Measurements from ENCODE around the gene SGO2. TPM values are rescaled to one million over a fixed set of nuclear protein-coding genes. Genes with fewer than 3 reads are reported as not detected.

Gene SGO2
- total RNA-seq, 1 donor from 2014 or later = 3.3 TPM

DNA sequence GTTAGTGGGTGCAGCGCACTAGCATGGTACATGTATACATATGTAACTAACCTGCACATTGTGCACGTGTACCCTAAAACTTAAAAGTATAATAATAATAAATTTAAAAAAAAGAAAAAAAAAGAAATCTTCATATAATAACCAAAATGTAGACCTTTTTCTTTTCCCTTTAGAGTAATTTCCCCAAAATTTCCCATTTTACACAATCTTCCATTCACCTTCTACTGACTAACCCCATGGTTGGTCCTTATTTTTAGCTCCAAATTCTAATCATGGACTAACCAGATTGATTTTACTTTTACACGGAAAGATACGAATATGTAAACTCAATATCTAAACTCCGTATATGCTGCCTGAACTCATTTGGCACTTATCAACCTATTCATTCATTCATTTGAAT, 23.8 kb upstream of the SGO2 start:
- POLR2A ChIA-PET = no interaction called here
- ATAC-seq (ENCODE audit: low read depth) = no peak

DNA sequence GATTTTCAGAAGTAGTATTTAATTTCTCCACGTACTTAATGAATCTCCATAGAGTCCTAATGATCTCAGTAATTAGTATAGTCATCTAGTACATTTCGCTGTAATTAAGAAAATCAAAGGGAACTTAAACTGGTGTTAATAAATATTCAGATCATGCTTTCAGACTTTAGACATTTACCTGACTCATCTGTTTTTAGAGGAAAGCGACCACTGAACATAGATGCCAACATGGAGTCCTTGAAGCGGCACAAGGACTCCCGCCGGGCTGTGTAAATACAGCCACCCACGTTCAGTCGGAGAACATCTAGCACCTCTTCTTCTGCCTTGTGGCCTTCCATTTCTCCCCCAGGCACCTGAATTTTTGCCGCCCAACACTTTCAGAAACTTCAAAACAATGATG, 19.3 kb upstream of the SGO2 start:
- peaks cover 27% of the 10 kb centered on the region for H3K4me1 Mint-ChIP-seq
- POLR2A ChIA-PET = no interaction called here
- CTCF ChIA-PET = no interaction called here
- H3K27ac Mint-ChIP-seq = no peak overlapping the region
- H3K4me3 Mint-ChIP-seq = no peak overlapping the region
- no peak for DNase-seq
- no peaks in the 10 kb centered on the region for H3K27me3 Mint-ChIP-seq
- peaks cover 35% of the 10 kb centered on the region for H3K36me3 Mint-ChIP-seq (ENCODE audit: low read depth)
- no peak for ATAC-seq (ENCODE audit: low read depth)
- TF ChIP-seq, protein P1, sequence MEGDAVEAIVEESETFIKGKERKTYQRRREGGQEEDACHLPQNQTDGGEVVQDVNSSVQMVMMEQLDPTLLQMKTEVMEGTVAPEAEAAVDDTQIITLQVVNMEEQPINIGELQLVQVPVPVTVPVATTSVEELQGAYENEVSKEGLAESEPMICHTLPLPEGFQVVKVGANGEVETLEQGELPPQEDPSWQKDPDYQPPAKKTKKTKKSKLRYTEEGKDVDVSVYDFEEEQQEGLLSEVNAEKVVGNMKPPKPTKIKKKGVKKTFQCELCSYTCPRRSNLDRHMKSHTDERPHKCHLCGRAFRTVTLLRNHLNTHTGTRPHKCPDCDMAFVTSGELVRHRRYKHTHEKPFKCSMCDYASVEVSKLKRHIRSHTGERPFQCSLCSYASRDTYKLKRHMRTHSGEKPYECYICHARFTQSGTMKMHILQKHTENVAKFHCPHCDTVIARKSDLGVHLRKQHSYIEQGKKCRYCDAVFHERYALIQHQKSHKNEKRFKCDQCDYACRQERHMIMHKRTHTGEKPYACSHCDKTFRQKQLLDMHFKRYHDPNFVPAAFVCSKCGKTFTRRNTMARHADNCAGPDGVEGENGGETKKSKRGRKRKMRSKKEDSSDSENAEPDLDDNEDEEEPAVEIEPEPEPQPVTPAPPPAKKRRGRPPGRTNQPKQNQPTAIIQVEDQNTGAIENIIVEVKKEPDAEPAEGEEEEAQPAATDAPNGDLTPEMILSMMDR (IDR thresholded peaks at IDR 0.05) = no peak
- H3K9me3 Mint-ChIP-seq = no peaks in the 10 kb centered on the region
- intact Hi-C loops (cut with micrococcal nuclease) = loop anchor here (5.0 kb wide), 1 partner anchor 306 kb away; the partner anchor contains the start of gene BZW1

More for the DNA sequence above, 23.8 kb upstream of the SGO2 start:
- CTCF ChIA-PET = no interaction called here
- peaks cover 9% of the 10 kb centered on the region for H3K4me1 Mint-ChIP-seq
- no peak for DNase-seq
- no peaks in the 10 kb centered on the region for H3K9me3 Mint-ChIP-seq
- no peak overlapping the region for H3K27ac Mint-ChIP-seq
- no peaks in the 10 kb centered on the region for H3K27me3 Mint-ChIP-seq
- TF ChIP-seq, protein P1 (IDR thresholded peaks at IDR 0.05) = no peak
- H3K36me3 Mint-ChIP-seq (ENCODE audit: low read depth) = peaks cover 54% of the 10 kb centered on the region
- no peak overlapping the region for H3K4me3 Mint-ChIP-seq
- intact Hi-C loops (cut with micrococcal nuclease) = no loop called here

DNA sequence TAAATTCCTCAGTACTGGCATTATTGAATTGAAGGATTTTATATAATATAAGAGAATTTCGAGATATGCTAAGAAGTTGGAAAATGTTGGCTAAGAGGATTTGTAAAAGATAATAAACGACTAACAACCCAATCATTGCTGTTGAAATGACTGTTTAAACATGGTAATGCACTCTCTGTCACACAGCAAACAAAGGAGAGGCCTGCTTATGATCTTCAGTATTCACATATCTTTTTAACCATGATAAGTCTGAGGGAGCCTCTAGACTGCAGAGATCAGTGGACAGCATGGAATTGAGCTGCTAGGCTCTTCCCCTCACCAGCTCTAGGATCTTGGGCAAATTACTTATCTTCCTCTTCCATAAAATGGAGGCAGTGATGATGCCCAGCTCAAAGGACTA, 18.8 kb upstream of the SGO2 start:
- peaks cover 32% of the 10 kb centered on the region for H3K36me3 Mint-ChIP-seq (ENCODE audit: low read depth)
- no peak overlapping the region for H3K27ac Mint-ChIP-seq
- DNase-seq (no peak), ATAC-seq (ENCODE audit: low read depth) (no peak)
- TF ChIP-seq, protein P1 (IDR thresholded peaks at IDR 0.05) = no peak
- no peak overlapping the region for H3K4me3 Mint-ChIP-seq
- intact Hi-C loops (cut with micrococcal nuclease) = loop anchor here (5.0 kb wide), 1 partner anchor 305 kb away; the partner anchor contains the start of gene BZW1
- POLR2A ChIA-PET = interaction anchor here (1.0 kb wide), 1 partner anchor 17 kb away, joined by 4 read pairs; no protein-coding TSS in a partner anchor
- H3K4me1 Mint-ChIP-seq = peaks cover 27% of the 10 kb centered on the region
- H3K27me3 Mint-ChIP-seq = no peaks in the 10 kb centered on the region
- CTCF ChIA-PET = interaction anchor here (1.2 kb wide), 1 partner anchor 18 kb away, joined by 3 read pairs; no protein-coding TSS in a partner anchor
- H3K9me3 Mint-ChIP-seq = no peaks in the 10 kb centered on the region

DNA sequence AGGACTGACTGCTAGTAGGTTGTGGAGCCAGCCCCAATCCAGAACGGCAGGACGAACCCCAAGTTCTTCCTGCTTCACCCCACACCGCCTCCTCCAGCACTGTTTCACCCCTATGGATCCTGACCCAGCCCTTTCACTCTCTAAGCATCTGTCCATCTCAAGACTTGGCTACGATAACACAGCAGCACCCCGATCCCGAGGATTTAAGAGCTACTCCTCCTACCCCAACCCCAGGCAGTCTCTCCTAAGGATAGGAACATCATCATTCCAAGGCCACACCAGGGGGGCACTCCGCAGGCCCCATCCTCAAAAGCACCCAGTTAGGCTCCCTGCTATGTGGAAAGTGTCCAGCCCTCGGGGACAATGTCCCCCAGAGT, 16.8 kb upstream of the SGO2 start:
- Mint-ChIP-seq H3K27ac (peak overlapping the region; percentile 88), H3K36me3 (ENCODE audit: low read depth) (peaks cover 18% of the 10 kb centered on the region), H3K9me3 (no peaks in the 10 kb centered on the region), H3K27me3 (no peaks in the 10 kb centered on the region), H3K4me1 (peaks cover 27% of the 10 kb centered on the region), H3K4me3 (peak overlapping the region; percentile 90)
- ChIA-PET POLR2A (interaction anchor here (1.1 to 2.5 kb wide), 6 partner anchors 13 to 554 kb away, joined by 4 to 21 read pairs (median 6); partner anchors contain the start of genes BZW1, CLK1, MAIP1 and SGO2), CTCF (interaction anchor here (0.6 to 2.9 kb wide), 5 partner anchors 13 to 60 kb away, joined by 3 to 14 read pairs (median 4); partner anchors contain the start of gene SGO2)
- intact Hi-C loops (cut with micrococcal nuclease) = loop anchor here (5.0 kb wide), 1 partner anchor 303 kb away; the partner anchor contains the start of gene BZW1
- DNase-seq (no peak), ATAC-seq (ENCODE audit: low read depth) (no peak)
- TF ChIP-seq, protein P1 (IDR thresholded peaks at IDR 0.05) = no peak

DNA sequence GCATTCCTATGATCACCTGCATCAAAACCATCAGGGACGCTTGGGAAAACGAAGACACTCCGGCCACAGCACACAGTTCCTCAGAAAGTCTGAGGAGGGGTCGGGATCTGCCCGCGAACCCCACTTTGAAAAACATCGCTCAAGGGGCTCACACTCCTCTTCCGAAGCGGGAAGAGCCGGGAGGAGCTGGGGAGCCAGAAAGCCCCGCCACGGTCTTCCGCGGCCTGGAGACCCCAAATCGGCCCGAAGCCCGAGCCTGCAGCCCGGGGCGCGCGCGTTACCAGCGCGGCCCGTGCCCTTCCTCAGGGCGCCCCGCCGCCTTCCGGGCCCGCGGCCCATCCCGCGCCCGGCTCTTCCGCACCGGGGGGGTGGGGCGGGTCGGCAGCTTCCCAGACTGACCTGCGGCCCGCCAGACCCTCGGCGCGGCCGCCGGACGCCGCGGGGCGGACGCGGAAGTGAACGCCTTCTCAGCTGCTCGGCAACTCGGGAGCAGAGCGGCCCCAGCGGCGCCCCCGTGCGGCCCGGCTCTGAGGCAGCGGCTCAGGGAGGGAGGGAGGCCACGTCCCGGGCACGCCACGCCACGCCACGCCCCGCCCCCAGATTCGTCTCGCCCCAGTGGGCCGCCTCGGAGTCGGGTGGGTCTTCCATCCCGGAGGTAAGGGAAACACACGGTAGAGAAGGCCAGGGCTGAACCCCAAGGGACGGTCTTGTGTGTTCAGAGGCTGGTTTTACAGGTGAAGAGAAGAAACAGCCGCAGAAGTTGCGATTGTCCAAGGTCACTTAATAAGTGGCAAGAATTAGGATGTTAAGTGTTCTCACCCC, 16.2 kb upstream of the SGO2 start, which contains the start of gene KCTD18:
Gene KCTD18, minus strand, starts transcription at position 457 of the 822 bp plus-strand sequence. CDS start 3,052 bp downstream, outside the sequence.
- no peaks in the 10 kb centered on the region for H3K9me3 Mint-ChIP-seq
- peaks cover 27% of the 10 kb centered on the region for H3K4me1 Mint-ChIP-seq
- intact Hi-C loops (cut with micrococcal nuclease) = loop anchor here (1.0 to 5.0 kb wide), 5 partner anchors 16 to 658 kb away; partner anchors contain the start of genes BZW1, C2orf69, FTCDNL1 and SGO2
- H3K4me3 Mint-ChIP-seq = peak within 1 kb of the TSS; percentile 90
- peak; percentile 99 for ATAC-seq (ENCODE audit: low read depth)
- peak within 1 kb of the TSS; percentile 88 for H3K27ac Mint-ChIP-seq
- H3K36me3 Mint-ChIP-seq (ENCODE audit: low read depth) = peaks cover 14% of the 10 kb centered on the region
- peaks cover 2% of the 10 kb centered on the region for H3K27me3 Mint-ChIP-seq
- TF ChIP-seq, protein P1 (IDR thresholded peaks at IDR 0.05) = peak; percentile 62
- CTCF ChIA-PET = interaction anchor here (0.6 to 2.9 kb wide), 5 partner anchors 12 to 61 kb away, joined by 3 to 14 read pairs (median 4); partner anchors contain the start of gene SGO2
- POLR2A ChIA-PET = interaction anchor here (1.1 to 2.5 kb wide), 6 partner anchors 12 to 555 kb away, joined by 4 to 21 read pairs (median 6); partner anchors contain the start of genes BZW1, CLK1, MAIP1 and SGO2
- peak; percentile 93 for DNase-seq
